CD8-positive, alpha-beta memory T cell (primary cell): ENCODE measurements around the gene AAGAB. TPM values are rescaled to one million over a fixed set of nuclear protein-coding genes. Genes with fewer than 3 reads are reported as not detected.
"Not testable (repeated sequence)": the region's sequence is repeated elsewhere in the genome, so short reads cannot be mapped to it uniquely, and the experiment has no call there.

ENCODE experiments used
- CTCF ChIA-PET: fragments of 350-600 bp; sonication (Branson Sonifier 250); formaldehyde crosslinking; loops from one replicate; lab custom pipeline; 2021; ENCODE audit warnings: antibody characterized with exemption; lab: Charles Lee
- POLR2A ChIA-PET: fragments of 350-600 bp; sonication (Branson Sonifier 250); formaldehyde crosslinking; loops from one replicate; lab custom pipeline; 2021; ENCODE audit warnings: antibody characterized with exemption; lab: Charles Lee
- DNase-seq, 5 donors: peaks; one replicate each; pipeline versions ENCODE4 v3.0.0 to v3.0.0-alpha.2; 2020 to 2022; ENCODE audit warnings: mixed read lengths in 1 of 5
- H3K27ac ChIP-seq: one replicate; pipeline ENCODE4 v1.7.0; 2013; ENCODE audit warnings: low read depth, mild to moderate bottlenecking, low read length, moderate library complexity
- H3K27me3 ChIP-seq: 2 replicates; pipeline ENCODE4 v1.7.0; 2013; ENCODE audit warnings: low read length, mild to moderate bottlenecking; ENCODE audit not compliant: insufficient read depth, poor library complexity, severe bottlenecking
- H3K36me3 ChIP-seq: 2 replicates; pipeline ENCODE4 v1.7.0; 2013; ENCODE audit warnings: mild to moderate bottlenecking, low read length, moderate library complexity; ENCODE audit not compliant: insufficient read depth
- H3K4me1 ChIP-seq: 2 replicates; pipeline ENCODE4 v1.7.0; 2013; ENCODE audit warnings: mild to moderate bottlenecking, low read length, moderate library complexity; ENCODE audit not compliant: insufficient read depth
- H3K4me3 ChIP-seq: 2 replicates; pipeline ENCODE4 v1.7.0; 2013; ENCODE audit warnings: mild to moderate bottlenecking, low read length
- H3K9me3 ChIP-seq: 2 replicates; pipeline ENCODE4 v1.7.0; 2013; ENCODE audit warnings: mild to moderate bottlenecking, low read length
- H3K27ac Mint-ChIP-seq, 8 donors: one replicate each; pipeline ENCODE4 v1.8.0; 2020 to 2021; ENCODE audit warnings: mixed read lengths in 8 of 8, mild to moderate bottlenecking in 6 of 8, inconsistent platforms in 3 of 8, moderate library complexity in 3 of 8
- H3K27me3 Mint-ChIP-seq, 2 donors: one replicate each; pipeline ENCODE4 v1.8.0; 2020 to 2021; ENCODE audit warnings: mixed read lengths in 2 of 2, mild to moderate bottlenecking in 1 of 2, moderate library complexity in 1 of 2
- H3K36me3 Mint-ChIP-seq, 3 donors: one replicate each; pipeline ENCODE4 v1.8.0; 2020 to 2021; ENCODE audit warnings: mixed read lengths in 3 of 3, inconsistent platforms in 1 of 3, mild to moderate bottlenecking in 1 of 3
- H3K4me1 Mint-ChIP-seq, 3 donors: one replicate each; pipeline ENCODE4 v1.8.0; 2020 to 2021; ENCODE audit warnings: mixed read lengths in 3 of 3, inconsistent platforms in 1 of 3, mild to moderate bottlenecking in 1 of 3
- H3K4me3 Mint-ChIP-seq, 7 donors: one replicate each; pipeline ENCODE4 v1.8.0; 2020 to 2021; ENCODE audit warnings: mixed read lengths in 7 of 7, mild to moderate bottlenecking in 6 of 7, moderate library complexity in 4 of 7, inconsistent platforms in 2 of 7
- H3K9me3 Mint-ChIP-seq, 5 donors: one replicate each; pipeline ENCODE4 v1.8.0; 2020 to 2022; ENCODE audit warnings: mixed read lengths in 5 of 5, mild to moderate bottlenecking in 3 of 5, moderate library complexity in 2 of 5, inconsistent platforms in 1 of 5
- polyA plus RNA-seq: library from polyadenylated mRNA; unstranded; fragments of 300-500 nt; fragmentation: Illumina TruSeq; gene quantifications from one replicate; pipeline ENCODE4 v1.2.3, GENCODE V29; 2021
- total RNA-seq, 2 experiments: library from RNA; stranded (reverse); gene quantifications; one replicate each; pipeline ENCODE4 v1.2.3, GENCODE V29; 2021

AAGAB gene
- total and polyA plus RNA-seq, 3 experiments from 2014 or later, result 53.9 to 76.1 (median 66.6) TPM

GRCh38 chr15:67153044-67153443 lies 101.4 kb downstream of the AAGAB start:
- H3K4me1 Mint-ChIP-seq, result peaks cover 66 to 92% (median 79%) of the 10 kb centered on the region in 3 donors
- H3K27me3 ChIP-seq, H3K9me3 ChIP-seq, H3K27me3 Mint-ChIP-seq, H3K9me3 Mint-ChIP-seq, DNase-seq, H3K4me3 Mint-ChIP-seq, H3K27ac ChIP-seq, H3K36me3 ChIP-seq, POLR2A ChIA-PET, H3K4me3 ChIP-seq: not testable (repeated sequence)
- CTCF ChIA-PET, result interaction anchor here (1.3 kb wide), 1 partner anchor 11 kb away, joined by 3 read pairs; no protein-coding TSS in a partner anchor
- peaks cover 6 to 43% (median 12%) of the 10 kb centered on the region in 3 donors for H3K36me3 Mint-ChIP-seq
- peak overlapping the region in 5 of 8 donors; percentile 11 to 85 (median 56) for H3K27ac Mint-ChIP-seq
- H3K4me1 ChIP-seq, result peaks cover 35% of the 10 kb centered on the region

GRCh38 chr15:67152429-67152828 lies 102.0 kb downstream of the AAGAB start:
- Histone ChIP-seq H3K4me3 (no peak overlapping the region), H3K36me3 (no peaks in the 10 kb centered on the region), H3K9me3 (no peaks in the 10 kb centered on the region), H3K27me3 (no peaks in the 10 kb centered on the region), H3K4me1 (peaks cover 35% of the 10 kb centered on the region), H3K27ac (no peak overlapping the region)
- DNase-seq, result no peak
- Mint-ChIP-seq H3K9me3 (no peaks in the 10 kb centered on the region), H3K36me3 (peaks cover 6 to 37% (median 13%) of the 10 kb centered on the region in 3 donors), H3K27ac (peak overlapping the region in 5 of 8 donors; percentile 11 to 66 (median 21)), H3K4me1 (peaks cover 66 to 92% (median 79%) of the 10 kb centered on the region in 3 donors), H3K4me3 (no peak overlapping the region), H3K27me3 (no peaks in the 10 kb centered on the region)
- POLR2A ChIA-PET, result no interaction called here
- CTCF ChIA-PET, result interaction anchor here (1.0 kb wide), 1 partner anchor 114 kb away, joined by 3 read pairs; no protein-coding TSS in a partner anchor

Other genes with a start within 250 kb of the AAGAB start
- gene SMAD3, start 189.1 kb downstream of the AAGAB start, total RNA-seq, result 10 to 100 TPM; 30.2 to 34.2 TPM
- 31.7 TPM for gene SMAD3, start 189.1 kb downstream of the AAGAB start, polyA plus RNA-seq
- gene IQCH, start 125 bp upstream of the AAGAB start, total RNA-seq, result 1 to 10 TPM; 1.0 to 1.3 TPM
- 0.52 TPM for gene IQCH, start 125 bp upstream of the AAGAB start, polyA plus RNA-seq